HG03066 (cell line): ENCODE measurements around the gene CHCHD3.
"Not testable (repeated sequence)": the region's sequence is repeated elsewhere in the genome, so short reads cannot be mapped to it uniquely, and the experiment has no call there.

Experiments used
- ATAC-seq: cut with Tn5 transposase; IDR thresholded peaks from one replicate; pipeline ENCODE4 v1.9.1; 2021; ENCODE audit warnings: low read depth; ENCODE audit not compliant: unreplicated experiment

CHCHD3 gene

GRCh38 chr7:133048589-133048988 is 33.3 kb downstream of the CHCHD3 start:
- ATAC-seq, result no peak

GRCh38 chr7:133047321-133047720 is 34.6 kb downstream of the CHCHD3 start:
- ATAC-seq, result no peak

- ATAC-seq, result no peak
Observed at GRCh38 chr7:133044722-133045473, 37.0 kb downstream of the CHCHD3 start.

GRCh38 chr7:133040674-133041073 is 41.2 kb downstream of the CHCHD3 start:
- ATAC-seq, result no peak

GRCh38 chr7:133040178-133040577 is 41.7 kb downstream of the CHCHD3 start:
- ATAC-seq, result no peak

GRCh38 chr7:133039614-133040013 is 42.3 kb downstream of the CHCHD3 start:
- no peak for ATAC-seq

- ATAC-seq, result no peak
Observed at GRCh38 chr7:133036289-133036688, 45.6 kb downstream of the CHCHD3 start.

- ATAC-seq, result not testable (repeated sequence)
Observed at GRCh38 chr7:133035240-133035639, 46.6 kb downstream of the CHCHD3 start.

- no peak for ATAC-seq
Observed at GRCh38 chr7:133030346-133030745, 51.5 kb downstream of the CHCHD3 start.

GRCh38 chr7:133029463-133029862 is 52.4 kb downstream of the CHCHD3 start:
- ATAC-seq, result no peak

GRCh38 chr7:133027397-133027796 is 54.5 kb downstream of the CHCHD3 start:
- ATAC-seq, result no peak

- ATAC-seq, result no peak
Observed at GRCh38 chr7:133026210-133026859, 55.6 kb downstream of the CHCHD3 start.

GRCh38 chr7:133025056-133025455 is 56.8 kb downstream of the CHCHD3 start:
- no peak for ATAC-seq

GRCh38 chr7:133024596-133024995 is 57.3 kb downstream of the CHCHD3 start:
- no peak for ATAC-seq

GRCh38 chr7:133023370-133024071 is 58.4 kb downstream of the CHCHD3 start:
- ATAC-seq, result no peak

GRCh38 chr7:133022661-133023060 is 59.2 kb downstream of the CHCHD3 start:
- no peak for ATAC-seq

- no peak for ATAC-seq
Observed at GRCh38 chr7:133021196-133021595, 60.7 kb downstream of the CHCHD3 start.

GRCh38 chr7:133020496-133020895 is 61.4 kb downstream of the CHCHD3 start:
- ATAC-seq, result no peak

GRCh38 chr7:133019590-133019989 is 62.3 kb downstream of the CHCHD3 start:
- ATAC-seq, result no peak

- no peak for ATAC-seq
Observed at GRCh38 chr7:133016604-133017003, 65.3 kb downstream of the CHCHD3 start.

GRCh38 chr7:133015888-133016287 is 66.0 kb downstream of the CHCHD3 start:
- ATAC-seq, result no peak

- no peak for ATAC-seq
Observed at GRCh38 chr7:133011746-133012145, 70.1 kb downstream of the CHCHD3 start.
